Measurements from ENCODE around the gene PTPRG.

Gene PTPRG

DNA sequence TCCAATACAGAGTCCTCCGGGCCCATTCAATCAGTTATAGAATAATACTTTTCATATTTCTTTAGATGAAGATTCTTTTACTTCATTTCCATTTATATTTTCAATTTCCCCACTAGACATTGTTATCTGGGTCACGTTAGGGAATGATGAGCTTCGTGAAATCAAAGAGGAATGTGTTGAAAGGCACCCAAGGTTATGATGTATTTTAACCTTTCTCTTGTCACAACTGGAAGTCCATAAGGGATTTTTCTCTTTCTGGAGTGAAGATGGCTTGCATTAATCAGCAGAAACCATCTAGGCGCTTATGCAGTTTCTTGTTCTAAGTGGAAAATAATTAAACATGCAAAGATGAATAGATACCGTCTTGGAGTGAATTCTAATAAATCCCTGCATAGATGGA is 631.5 kb downstream of the PTPRG start:
- DNase-seq (ENCODE audit: low read depth) = no peak

DNA sequence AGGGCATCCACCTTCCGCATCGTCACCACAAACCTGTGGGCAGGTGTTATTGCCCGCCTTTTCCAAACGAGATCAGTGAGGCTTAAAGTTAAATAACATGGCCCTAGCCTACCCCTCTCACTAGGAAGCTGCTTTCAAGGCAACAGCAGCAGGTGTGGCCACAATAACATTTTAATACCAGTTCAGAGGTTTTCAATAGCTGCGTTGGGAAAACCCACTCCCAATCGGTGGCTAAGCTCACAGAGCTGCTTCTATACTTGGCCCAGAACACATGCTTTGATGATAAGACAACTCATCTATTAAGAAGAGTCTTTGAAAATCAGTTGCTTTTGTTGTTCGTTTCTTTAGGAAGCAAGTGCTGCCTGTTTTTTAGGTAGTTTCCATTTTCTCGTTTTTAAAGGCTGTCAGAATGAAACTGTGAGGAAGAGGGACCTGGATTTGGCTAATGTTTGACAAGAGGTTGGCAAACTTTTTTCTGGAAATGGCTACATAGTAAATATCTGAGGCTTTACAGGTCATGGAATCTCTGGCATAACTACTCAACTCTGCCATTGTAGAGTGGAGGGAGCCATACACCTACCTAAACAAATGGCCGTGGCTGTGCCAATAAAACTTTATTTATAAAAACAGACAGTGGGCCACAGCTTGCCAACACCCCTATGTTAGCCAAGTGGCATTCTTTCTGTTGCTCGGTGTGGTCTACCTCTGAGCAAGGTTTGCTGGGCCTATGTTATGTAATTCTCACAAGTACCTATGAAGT is 632.4 kb downstream of the PTPRG start:
- DNase-seq (ENCODE audit: low read depth) = no peak

DNA sequence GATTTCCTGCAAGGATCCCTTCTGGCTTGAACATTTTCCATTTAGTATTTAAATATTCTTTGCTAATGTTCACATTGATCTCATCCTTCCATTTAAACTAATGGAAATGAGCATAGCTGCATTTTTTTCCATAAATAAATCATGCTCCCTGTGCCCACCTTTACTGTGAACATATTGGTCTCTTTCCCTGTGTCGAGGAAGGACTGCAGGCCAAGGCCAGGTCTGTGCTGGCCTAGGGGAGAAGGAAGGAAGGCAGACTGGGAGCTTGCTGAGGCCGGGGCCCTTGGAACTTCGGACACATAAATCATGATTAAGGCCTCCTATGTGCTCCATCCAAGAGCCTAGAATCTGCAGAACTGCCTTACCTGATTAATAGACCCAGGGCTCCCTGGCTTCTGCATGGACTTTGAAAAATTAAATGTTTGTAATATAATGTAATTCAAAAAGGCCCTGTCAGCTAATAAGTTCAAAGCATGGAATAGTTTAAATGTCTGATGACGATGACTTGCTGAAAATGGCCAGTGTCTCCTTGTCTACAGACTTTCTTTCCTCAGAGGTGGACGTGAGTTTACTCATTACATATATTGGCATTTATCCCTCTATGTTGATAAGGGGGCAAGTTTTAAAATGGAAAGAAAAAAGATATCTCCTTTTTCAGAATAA is 636.1 kb downstream of the PTPRG start:
- DNase-seq (ENCODE audit: low read depth) = no peak

DNA sequence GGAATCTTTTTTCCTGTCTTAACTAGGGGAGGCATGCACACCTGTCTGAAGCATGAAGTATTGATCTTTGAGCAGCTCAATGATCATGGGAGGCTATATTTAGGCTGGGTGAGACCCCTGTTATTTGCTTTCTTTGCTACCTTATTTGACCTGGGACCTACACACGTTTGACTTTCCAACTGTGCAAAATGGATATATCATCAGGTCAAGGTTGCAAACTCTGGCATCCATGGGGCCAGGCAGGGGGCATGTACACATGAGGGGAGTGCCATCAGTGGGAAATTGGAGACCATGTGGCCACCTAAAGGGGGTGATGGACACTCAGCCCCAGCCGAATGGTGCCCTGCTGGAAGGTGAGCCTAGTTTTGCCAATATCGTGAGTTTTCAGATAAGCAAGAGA is 637.8 kb downstream of the PTPRG start:
- no peak for DNase-seq (ENCODE audit: low read depth)

DNA sequence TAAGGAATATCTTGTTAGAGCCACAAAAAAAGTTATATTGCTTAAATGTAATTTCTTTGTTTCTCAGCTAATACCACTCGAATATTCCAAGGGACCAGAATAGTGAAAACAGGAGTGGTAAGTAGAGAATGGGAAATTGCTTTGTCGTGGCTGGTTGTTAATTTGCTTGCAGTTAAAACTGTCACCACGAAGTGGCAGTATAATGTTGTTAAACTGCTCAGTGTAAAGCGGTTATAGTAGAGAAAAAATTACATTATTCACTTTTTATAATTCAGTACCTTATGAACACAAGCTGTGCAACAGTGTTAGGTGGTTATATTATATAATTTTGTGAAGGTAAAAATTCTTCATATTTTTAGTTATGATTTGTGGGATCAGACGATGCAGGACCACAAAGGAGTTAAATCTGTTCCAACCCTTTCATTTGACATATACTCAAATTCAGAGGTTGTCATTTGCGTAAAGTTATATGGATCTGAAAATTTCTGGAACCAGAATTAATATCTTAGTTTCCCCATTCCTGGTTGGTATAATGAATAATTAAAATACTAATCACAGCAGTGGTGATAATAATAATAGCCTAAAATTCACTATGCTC is 640.2 kb downstream of the PTPRG start:
- no peak for DNase-seq (ENCODE audit: low read depth)

DNA sequence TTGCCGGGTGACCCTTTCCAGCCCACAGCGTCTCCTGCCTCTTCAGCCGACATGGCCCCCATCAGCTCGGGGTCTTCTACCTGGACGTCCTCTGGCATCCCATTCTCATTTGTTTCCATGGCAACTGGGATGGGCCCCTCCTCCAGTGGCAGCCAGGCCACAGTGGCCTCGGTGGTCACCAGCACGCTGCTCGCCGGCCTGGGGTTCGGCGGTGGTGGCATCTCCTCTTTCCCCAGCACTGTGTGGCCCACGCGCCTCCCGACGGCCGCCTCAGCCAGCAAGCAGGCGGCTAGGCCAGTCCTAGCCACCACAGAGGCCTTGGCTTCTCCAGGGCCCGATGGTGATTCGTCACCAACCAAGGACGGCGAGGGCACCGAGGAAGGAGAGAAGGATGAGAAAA is 641.8 kb downstream of the PTPRG start:
- DNase-seq (ENCODE audit: low read depth) = no peak

DNA sequence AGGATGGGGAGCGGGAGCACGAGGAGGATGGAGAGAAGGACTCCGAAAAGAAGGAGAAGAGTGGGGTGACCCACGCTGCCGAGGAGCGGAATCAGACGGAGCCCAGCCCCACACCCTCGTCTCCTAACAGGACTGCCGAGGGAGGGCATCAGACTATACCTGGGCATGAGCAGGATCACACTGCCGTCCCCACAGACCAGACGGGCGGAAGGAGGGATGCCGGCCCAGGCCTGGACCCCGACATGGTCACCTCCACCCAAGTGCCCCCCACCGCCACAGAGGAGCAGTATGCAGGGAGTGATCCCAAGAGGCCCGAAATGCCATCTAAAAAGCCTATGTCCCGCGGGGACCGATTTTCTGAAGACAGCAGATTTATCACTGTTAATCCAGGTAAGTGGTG is 642.2 kb downstream of the PTPRG start:
- no peak for DNase-seq (ENCODE audit: low read depth)

DNA sequence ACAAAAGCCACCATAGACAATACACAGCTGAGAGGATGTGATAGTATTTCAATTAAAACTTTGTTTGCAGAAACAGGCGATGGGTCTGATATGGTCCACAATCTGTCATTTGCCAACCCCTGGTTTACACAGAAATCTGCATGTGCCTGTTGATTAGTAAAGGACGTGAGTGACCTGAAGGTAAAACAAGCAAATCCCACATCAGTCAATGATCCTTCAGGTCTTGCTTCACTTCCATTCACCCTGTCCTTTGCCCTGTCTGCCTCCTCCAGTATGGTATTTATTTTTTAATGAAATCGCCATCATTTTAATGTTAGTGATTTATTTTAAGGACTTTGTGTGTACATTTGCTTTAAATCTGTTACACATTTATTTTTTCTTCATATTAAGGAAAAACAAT is 645.8 kb downstream of the PTPRG start:
- no peak for DNase-seq (ENCODE audit: low read depth)

DNA sequence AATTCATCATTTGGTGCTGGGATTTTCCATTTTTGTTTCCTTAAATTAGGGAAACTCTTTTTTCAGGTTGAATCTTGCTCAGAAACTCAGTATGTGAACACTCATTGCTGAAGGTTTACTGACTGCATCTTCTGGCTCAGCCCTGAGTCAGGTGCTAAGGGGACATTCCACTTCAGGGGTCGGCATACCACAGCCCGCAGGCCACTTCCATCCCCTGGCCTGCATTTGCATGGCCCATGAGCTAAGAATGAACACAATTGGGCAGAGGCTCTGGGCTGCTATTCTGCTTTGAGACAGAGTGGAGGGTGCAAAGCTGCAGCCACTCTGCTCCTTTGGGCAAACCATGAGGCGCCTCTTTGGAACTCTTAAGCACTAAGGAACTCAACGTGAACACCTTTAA is 647.0 kb downstream of the PTPRG start:
- no peak for DNase-seq (ENCODE audit: low read depth)

DNA sequence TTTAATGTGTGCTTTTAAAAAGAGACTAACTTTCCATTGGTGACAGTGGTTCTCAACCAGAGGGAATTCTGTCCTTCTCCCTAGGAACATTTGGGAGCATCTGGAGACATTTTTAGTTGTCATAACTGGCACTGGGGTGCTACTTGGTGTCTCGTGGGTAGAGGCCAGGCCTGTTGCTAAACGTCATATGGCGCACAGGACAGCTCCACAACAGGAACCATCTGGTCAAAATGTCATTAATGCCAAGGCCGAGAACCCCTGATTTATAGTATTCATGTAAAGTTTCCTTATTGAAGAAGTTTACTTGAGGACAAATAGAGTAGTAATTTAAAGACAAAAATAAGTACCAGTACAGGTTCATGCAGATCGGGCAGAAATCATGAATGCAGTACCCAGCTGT is 647.7 kb downstream of the PTPRG start:
- DNase-seq (ENCODE audit: low read depth) = no peak

DNA sequence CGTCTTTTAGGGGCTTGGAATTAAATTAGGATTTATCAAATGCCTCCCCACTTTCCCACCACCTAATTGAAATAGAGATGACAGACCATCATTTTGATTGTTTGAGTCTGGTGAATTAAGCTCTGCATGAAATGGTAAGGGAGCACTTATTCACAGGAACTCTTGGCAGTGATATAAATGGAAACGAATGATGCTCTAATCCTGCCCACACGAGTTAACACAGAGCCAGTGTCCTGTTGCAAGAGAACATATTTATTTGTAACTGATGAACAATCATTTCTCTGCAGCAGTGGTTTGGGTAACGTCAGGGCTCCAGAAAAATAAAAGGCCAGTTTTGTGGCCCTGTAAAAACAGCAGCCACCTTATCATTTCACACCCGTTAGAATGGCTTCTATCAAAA is 648.6 kb downstream of the PTPRG start:
- DNase-seq (ENCODE audit: low read depth) = no peak

DNA sequence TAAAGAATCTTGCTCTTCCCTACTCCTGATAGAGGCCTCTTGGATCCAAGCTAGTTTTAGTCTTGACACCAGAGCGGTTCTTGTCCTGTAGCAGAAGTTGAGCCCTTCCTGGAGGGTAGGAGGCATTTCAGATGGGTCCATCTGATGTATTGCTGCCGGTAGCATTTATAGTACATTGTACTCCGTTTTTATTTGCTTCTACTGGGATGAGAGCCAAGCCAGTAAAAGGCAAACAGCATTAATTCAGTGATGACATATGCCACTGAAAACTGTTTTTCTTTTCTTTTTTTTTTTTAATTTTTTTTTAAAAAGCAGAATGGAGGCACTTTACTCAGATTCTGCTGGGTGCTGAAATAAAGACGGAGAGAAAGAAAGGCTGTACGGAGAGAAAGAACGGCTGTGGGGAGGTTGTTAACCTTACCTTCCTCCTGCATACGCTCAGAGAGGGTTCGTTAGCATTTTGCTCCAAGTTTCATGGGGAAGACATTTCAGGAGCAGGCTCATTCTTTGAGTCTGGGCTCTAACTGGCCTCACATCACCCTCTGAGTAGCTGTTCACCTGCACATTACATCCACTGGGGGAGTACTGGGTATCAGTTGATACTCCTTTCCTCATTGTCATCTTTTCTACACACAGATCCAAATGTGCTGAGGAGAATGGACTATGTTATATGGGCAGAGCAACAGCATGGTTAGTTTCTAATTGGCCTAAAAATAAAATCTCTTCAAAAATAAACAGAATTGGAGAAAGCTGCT is 650.5 kb downstream of the PTPRG start:
- no peak for DNase-seq (ENCODE audit: low read depth)

DNA sequence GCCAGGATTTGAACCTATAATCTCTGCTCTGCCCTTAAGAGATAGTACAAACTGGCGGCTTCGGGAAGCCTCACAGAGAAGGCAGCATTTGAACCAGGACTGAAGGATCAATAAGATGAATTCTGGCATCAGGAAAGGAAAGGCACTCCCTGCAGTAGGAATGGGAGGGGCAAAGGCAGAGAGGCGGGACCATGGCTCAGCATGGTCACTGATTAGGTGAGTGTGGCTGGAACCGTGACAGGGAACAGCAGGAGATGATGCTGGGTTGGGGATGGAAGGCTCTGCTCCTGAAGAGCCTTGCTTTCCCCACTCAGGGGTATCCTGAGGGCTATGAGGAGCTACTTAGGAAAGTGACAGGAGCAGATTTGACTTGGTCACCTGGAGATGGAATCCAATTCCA is 653.5 kb downstream of the PTPRG start:
- no peak for DNase-seq (ENCODE audit: low read depth)

DNA sequence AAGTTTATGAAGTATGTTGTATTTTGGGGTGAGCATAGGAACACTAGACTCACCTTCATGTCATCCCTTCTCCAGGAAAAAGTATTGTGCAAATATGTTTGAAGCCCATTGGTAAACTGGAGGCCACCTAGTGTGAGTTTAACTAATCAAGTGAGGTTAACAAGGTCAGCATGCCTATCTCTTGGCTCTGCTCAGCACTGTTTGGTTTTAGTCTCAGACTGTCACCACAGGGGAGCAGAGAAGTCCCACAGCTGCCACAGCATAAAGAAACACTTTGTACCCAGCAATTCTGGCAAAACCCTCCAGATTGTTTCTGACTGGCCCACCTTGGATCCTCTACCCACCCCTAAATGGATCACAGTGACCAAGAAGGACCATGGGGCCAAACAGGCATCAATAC is 659.2 kb downstream of the PTPRG start:
- no peak for DNase-seq (ENCODE audit: low read depth)

DNA sequence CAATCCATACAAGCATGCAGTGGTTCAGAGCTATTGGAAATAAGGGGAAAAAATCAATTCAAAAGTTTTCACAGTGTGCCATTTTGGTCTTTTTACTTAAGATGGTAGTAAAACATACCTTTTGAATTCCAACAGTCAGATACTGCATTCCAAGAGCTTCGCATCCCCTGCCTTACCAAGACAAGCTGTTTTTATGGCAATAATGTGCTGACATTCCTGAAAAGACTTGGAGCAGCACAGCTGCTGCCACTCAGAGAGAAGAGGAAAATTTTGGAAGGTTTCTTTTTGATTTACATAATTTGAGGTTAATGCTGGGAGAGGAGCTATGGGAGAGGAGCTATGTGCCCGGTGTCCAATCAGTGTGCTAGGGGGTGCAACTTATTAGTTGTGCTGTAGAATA is 663.7 kb downstream of the PTPRG start:
- DNase-seq (ENCODE audit: low read depth) = no peak

DNA sequence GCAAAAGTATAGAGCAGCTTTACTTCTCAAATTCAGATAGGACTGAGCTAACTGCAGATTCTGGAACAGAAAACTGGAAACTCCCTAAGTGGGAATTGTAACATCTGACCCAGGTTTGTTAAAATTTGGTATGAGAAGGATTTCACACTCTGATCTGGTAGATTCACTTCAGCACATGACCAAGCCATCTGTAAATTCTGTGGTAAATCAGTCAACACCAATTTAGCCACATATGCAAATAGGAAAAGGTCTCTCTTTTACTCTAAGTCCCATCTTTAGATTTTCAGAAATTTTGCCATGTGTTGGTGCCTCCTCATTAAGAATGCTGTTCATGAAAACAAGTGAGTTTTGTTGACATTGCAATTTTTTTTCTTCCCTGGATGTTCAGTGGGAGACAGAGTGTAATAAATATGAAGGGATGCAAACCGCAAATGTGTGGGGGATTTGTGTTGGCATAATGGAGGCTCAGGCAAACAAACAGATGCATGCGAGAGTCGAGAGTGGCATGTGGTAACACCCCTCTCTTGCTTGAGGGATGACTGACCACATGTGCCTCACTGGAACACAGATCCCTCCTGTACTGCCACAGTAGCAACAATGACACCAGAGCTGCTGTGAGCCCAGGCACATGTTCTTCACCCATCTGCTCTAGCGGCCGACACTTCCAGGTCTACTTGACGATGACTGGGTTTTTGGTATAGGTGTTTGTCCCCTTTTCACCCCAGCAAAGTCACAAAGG is 665.4 kb downstream of the PTPRG start:
- no peak for DNase-seq (ENCODE audit: low read depth)

DNA sequence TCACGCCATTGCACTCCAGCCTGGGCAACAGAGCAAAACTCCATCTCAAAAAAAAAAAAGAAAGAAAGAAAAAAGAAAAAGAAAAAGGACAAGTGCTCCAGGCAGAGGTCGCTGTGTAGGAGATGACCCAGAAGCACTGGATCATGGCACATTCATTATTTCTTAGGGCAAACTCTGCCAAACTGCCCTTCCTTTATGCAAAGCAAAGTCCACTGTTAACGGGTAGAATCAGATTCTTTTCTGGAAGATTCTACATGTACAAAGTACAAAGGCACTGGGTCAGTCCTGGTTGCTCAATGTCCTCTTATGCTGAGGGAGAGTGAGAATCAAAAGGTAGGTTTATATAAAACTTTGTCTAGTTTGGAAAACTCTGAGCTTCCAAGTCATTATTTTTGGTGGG is 667.1 kb downstream of the PTPRG start:
- DNase-seq (ENCODE audit: low read depth) = no peak

DNA sequence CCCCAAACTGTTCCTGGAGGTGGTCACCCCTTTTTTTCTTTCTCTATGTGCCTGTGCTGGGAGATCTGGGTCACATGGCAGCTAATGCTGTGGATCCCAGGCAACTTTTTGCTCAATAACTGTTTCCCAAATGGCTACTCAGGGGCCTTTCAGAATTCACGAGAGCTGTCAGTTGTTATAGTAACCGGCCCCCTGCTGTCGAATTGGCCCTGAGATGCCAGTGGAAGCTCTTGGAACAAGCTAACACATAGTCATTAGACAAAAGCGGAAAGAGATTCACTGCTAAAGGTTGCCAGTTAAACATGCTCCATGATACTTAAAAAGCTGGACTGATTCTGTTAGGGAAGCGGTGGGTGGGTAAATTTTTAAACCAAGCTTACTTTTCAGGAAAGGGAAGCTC is 667.8 kb downstream of the PTPRG start:
- DNase-seq (ENCODE audit: low read depth) = no peak

DNA sequence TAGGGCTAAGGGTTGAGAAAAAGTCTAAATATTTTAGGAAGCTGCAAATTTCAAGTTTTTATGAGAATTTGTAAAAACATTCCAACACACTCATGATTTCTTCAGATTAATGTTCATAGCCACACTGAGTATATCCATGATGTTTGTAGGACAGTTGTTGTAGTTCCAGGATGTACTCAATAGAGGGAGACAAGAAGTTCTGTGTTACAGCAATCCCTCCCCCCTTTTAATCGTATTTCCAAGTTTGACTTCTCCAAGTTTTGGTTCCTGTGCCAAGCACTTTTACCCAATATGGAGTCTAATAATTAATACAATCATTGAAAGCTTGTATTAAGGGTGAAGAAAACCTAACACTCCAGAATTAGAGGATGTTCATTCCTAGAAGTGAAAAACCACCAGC is 668.5 kb downstream of the PTPRG start:
- no peak for DNase-seq (ENCODE audit: low read depth)

DNA sequence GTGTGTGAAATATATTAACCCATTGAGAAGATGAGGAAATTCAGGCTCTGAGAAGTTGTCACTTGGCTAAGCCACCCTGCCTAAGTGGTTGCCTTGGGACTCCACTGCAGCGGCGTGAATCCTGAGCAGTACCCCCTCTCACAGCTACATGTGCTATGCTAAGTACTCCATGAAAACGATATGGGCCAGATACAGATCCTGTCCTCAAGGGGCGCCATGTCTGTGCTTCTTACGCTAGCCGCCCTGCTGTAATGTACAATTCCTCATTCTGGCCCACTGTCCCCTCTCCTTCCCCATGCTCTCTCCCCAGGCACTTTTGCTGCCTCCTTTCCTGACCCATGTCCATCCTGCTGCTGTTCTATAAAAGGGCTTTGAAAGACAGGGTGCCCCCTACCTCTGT is 671.7 kb downstream of the PTPRG start:
- no peak for DNase-seq (ENCODE audit: low read depth)

DNA sequence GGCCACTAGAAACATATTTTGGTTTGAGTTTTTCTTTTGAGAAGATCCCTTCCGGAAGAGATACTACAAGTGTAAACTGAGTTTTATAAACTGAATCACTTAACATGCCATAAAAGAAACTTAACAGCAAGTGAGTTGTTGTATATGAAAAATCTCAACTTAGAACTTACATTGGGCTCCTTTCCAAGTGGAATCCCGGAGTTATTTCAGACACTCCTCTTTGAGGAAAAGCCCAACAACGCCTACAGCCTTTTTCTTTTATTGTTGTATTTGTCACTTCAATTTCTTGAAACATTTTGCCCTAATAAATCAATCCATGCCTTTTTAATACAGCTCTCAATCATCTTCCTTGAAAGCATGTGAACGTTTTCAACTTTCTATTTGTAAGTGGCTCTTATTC is 674.6 kb downstream of the PTPRG start:
- no peak for DNase-seq (ENCODE audit: low read depth)

DNA sequence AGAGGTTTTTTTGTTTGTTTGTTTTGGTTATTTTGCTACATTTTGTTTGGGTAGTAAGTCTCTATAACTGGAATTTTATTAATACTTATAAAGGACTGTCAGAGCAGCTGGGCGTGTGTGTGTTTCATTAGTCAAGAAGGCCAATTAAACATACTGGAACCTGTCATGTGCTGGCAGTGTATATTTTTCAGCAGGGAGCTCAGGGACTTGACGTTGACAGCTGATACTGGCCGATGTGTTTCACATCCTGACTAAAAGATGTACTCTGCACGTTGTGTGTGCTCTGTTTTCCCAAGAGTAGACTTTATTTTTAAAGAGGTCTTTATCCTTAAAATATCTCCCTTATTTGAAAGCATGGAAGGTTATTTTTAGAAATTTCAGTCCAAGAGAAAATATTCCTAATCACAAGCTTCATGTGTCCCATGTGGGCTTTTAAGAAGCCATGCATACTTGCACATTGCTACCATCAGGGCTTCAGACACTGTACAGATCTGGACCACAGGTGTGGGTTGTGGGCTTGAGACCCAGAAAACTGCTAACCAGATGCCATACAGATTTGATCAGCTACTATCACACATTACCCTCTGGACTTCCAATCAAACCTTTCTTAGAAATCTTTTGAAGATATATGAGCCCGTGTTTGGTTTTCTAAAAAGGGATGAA is 676.0 kb downstream of the PTPRG start:
- no peak for DNase-seq (ENCODE audit: low read depth)
